ENCODE measurements around the gene LTF.

GRCh38 chr3:46490338-46491084 lies 25.8 kb upstream of the LTF start:
- no peak for TF ChIP-seq CTCF (conservative IDR thresholded peaks at IDR 0.05)
- no peak for TF ChIP-seq EZH2 (IDR thresholded peaks at IDR 0.05; ENCODE audit: low read depth)
